Measurements from ENCODE around the gene MAPK9. TPM values are rescaled to one million over a fixed set of nuclear protein-coding genes. Genes with fewer than 3 reads are reported as not detected.

Gene MAPK9
- total RNA-seq, 2 donors from 2014 or later = 16.1 to 26.8 TPM

DNA sequence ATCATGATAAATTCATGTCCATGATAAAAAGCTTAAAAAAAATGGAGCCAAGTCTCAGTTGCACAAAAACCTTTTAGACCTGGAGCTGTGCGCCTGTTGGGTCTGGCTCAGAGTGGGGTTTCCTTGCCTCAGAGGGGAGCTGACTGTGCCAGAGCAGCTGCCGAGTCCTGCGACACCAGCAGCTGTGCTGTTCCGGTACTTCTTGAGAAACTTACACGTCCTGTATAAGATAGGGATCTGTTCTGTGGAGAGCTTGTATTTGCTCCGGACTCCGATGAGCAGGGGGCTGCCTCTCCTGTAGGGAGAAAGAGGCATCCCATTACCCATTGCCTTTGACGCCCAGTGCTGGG is 32.7 kb upstream of the MAPK9 start:
- no peak overlapping the region for H3K27ac ChIP-seq
- no peaks in the 10 kb centered on the region for H3K4me1 ChIP-seq (ENCODE audit: control insufficient read depth in 1 of 2, low read depth in 2 of 2)
- no peaks in the 10 kb centered on the region for H3K9me3 ChIP-seq
- TF ChIP-seq, protein P1, sequence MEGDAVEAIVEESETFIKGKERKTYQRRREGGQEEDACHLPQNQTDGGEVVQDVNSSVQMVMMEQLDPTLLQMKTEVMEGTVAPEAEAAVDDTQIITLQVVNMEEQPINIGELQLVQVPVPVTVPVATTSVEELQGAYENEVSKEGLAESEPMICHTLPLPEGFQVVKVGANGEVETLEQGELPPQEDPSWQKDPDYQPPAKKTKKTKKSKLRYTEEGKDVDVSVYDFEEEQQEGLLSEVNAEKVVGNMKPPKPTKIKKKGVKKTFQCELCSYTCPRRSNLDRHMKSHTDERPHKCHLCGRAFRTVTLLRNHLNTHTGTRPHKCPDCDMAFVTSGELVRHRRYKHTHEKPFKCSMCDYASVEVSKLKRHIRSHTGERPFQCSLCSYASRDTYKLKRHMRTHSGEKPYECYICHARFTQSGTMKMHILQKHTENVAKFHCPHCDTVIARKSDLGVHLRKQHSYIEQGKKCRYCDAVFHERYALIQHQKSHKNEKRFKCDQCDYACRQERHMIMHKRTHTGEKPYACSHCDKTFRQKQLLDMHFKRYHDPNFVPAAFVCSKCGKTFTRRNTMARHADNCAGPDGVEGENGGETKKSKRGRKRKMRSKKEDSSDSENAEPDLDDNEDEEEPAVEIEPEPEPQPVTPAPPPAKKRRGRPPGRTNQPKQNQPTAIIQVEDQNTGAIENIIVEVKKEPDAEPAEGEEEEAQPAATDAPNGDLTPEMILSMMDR (IDR thresholded peaks at IDR 0.05) = no peak
- no peaks in the 10 kb centered on the region for H3K27me3 ChIP-seq (replicated peaks; ENCODE audit: insufficient read depth)
- no peak for ATAC-seq (ENCODE audit: insufficient number of reproducible peaks, low FRiP score, low read depth)
- no peak overlapping the region for H3K4me3 ChIP-seq
- DNase-seq (ENCODE audit: low spot score) = no peak
- H3K36me3 ChIP-seq = no peaks in the 10 kb centered on the region

DNA sequence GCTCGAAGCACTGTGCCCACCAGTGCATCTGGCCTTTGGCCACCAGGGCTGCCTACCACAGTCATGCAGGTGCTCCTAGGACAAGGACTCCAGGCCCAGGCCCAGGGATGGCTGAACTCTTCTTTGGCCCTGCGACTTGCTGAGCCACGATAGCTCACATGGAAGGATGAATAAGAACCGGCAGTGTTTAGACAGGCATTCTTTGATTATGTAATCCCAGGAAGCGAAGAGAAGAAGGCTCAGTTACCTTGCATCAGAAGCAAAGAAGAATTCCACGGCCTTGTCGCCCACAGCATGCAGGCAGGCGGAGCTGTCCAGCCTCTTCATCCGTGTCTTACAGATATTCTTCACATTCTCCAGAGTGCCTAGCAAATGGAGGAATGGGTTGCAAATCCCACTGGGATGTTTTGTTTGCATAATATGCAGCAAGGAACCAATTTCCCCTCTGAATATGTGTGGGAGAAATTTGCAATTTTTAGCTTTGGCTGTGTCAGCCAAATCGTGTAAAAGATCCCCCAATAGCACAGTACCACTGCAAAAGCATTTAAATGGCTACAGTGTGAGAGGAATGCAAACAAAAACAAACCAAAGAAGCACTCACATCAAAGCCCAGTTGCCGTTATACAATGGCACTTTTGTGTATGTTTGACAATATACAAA is 32.2 kb upstream of the MAPK9 start:
- TF ChIP-seq, protein P1 (IDR thresholded peaks at IDR 0.05) = no peak
- Histone ChIP-seq H3K9me3 (no peaks in the 10 kb centered on the region), H3K27me3 (replicated peaks; ENCODE audit: insufficient read depth) (no peaks in the 10 kb centered on the region), H3K36me3 (no peaks in the 10 kb centered on the region), H3K4me3 (no peak overlapping the region), H3K27ac (no peak overlapping the region), H3K4me1 (ENCODE audit: control insufficient read depth in 1 of 2, low read depth in 2 of 2) (no peaks in the 10 kb centered on the region)
- DNase-seq (ENCODE audit: low spot score) = no peak
- no peak for ATAC-seq (ENCODE audit: insufficient number of reproducible peaks, low FRiP score, low read depth)

DNA sequence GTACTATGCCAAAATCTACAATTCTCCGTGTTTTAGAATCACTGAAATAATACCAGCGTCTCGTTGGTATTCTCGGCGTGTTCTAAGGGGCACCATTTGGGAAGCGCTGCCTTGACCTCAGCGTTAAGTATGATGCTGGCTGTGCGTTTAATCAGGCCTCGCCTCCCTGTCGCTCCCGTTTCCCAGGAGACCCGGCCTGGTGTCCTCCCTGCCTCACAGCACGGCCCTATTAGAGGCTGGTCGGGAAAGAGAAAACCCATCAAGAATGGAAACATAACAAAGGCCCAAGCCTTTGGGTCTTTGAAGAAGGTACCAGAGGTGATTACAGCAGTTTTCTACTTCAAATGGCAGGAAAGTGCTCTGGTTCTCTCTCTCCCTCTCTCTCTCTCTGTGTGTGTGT is 31.3 kb upstream of the MAPK9 start:
- H3K27me3 ChIP-seq (replicated peaks; ENCODE audit: insufficient read depth) = no peaks in the 10 kb centered on the region
- TF ChIP-seq, protein P1 (IDR thresholded peaks at IDR 0.05) = no peak
- no peak for DNase-seq (ENCODE audit: low spot score)
- ATAC-seq (ENCODE audit: insufficient number of reproducible peaks, low FRiP score, low read depth) = no peak
- no peak overlapping the region for H3K27ac ChIP-seq
- no peak overlapping the region for H3K4me3 ChIP-seq
- no peaks in the 10 kb centered on the region for H3K9me3 ChIP-seq
- H3K36me3 ChIP-seq = no peaks in the 10 kb centered on the region
- no peaks in the 10 kb centered on the region for H3K4me1 ChIP-seq (ENCODE audit: control insufficient read depth in 1 of 2, low read depth in 2 of 2)

DNA sequence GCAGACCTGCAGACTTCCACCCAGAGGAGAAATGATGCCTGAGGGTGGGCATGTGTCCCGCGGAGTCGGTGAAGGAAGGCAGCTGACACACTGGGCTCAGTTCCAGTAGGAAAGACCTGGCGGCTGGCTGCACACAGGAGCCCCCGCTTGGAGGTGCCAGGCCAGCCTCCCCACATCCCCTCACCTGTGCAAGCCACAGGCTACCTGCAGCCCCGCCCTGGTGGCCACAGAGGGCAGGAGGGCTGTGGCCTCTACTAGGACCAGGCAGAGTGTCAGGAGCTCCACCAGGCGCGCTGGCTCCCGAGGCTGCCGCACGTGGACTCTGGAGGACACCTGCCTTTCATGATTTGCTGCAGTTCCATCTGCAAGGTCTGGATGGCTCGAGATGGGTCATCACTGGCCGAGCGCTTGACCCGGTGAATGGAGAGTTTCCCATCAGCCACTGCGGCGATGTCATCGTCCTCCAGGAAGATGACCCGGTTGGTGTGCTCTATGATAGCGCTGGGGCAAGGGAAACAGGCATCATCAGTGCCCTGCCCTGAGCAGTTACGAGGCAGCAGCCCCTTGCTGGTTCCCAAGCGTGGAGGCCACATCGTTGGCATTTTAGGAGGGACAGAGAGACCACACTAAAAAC is 26.7 kb upstream of the MAPK9 start:
- H3K27me3 ChIP-seq (replicated peaks; ENCODE audit: insufficient read depth) = no peaks in the 10 kb centered on the region
- ATAC-seq (ENCODE audit: insufficient number of reproducible peaks, low FRiP score, low read depth) = no peak
- no peaks in the 10 kb centered on the region for H3K4me1 ChIP-seq (ENCODE audit: control insufficient read depth in 1 of 2, low read depth in 2 of 2)
- H3K9me3 ChIP-seq = no peaks in the 10 kb centered on the region
- H3K36me3 ChIP-seq = no peaks in the 10 kb centered on the region
- no peak for DNase-seq (ENCODE audit: low spot score)
- TF ChIP-seq, protein P1 (IDR thresholded peaks at IDR 0.05) = no peak
- H3K27ac ChIP-seq = no peak overlapping the region
- H3K4me3 ChIP-seq = no peak overlapping the region

DNA sequence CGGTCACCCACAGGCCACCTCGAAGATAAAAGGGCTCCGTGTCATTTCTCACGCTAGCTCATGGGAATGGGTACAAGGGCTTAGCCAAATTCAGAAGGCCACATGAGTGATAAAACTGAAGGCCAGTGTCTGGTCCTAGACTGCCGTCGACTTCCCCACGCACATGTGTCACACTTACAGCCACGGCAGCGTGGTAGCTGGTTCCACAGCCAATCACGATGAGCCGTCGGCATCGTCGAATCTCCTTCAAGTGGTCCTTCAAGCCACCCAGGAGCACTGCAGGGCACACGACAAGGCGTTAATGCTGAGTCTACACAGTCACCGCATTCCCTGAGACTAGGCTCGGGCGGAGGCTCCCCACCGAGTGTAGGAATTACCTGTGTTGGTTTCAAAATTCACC is 24.7 kb upstream of the MAPK9 start:
- Histone ChIP-seq H3K4me3 (no peak overlapping the region), H3K36me3 (no peaks in the 10 kb centered on the region)
- no peak for DNase-seq (ENCODE audit: low spot score)

More for the DNA sequence above, 24.7 kb upstream of the MAPK9 start:
- no peak overlapping the region for H3K27ac ChIP-seq
- TF ChIP-seq, protein P1 (IDR thresholded peaks at IDR 0.05) = no peak
- ATAC-seq (ENCODE audit: insufficient number of reproducible peaks, low FRiP score, low read depth) = no peak
- H3K4me1 ChIP-seq (ENCODE audit: control insufficient read depth in 1 of 2, low read depth in 2 of 2) = no peaks in the 10 kb centered on the region
- no peaks in the 10 kb centered on the region for H3K9me3 ChIP-seq
- H3K27me3 ChIP-seq (replicated peaks; ENCODE audit: insufficient read depth) = no peaks in the 10 kb centered on the region
